HG03095 (cell line): Measurements from ENCODE around the gene COA1.
"Not testable (repeated sequence)": the region's sequence is repeated elsewhere in the genome, so short reads cannot be mapped to it uniquely, and the experiment has no call there.

Experiments used
- ATAC-seq: cut with Tn5 transposase; IDR thresholded peaks from one replicate; pipeline ENCODE4 v1.9.1; 2021; ENCODE audit warnings: moderate library complexity; ENCODE audit not compliant: unreplicated experiment

The COA1 gene

GRCh38 chr7:43731494-43731893, 2.2 kb upstream of the COA1 start:
- not testable (repeated sequence) for ATAC-seq

GRCh38 chr7:43729924-43730248, 563 bp upstream of the COA1 start:
- peak; percentile 2 for ATAC-seq

GRCh38 chr7:43727494-43727893, 1.8 kb downstream of the COA1 start:
- ATAC-seq: no peak

- no peak for ATAC-seq
Measured at GRCh38 chr7:43727003-43727402, 2.3 kb downstream of the COA1 start.

GRCh38 chr7:43726466-43726865, 2.9 kb downstream of the COA1 start:
- ATAC-seq: no peak

GRCh38 chr7:43725251-43725650, 4.1 kb downstream of the COA1 start:
- no peak for ATAC-seq

GRCh38 chr7:43723007-43723341, 6.3 kb downstream of the COA1 start:
- no peak for ATAC-seq

- ATAC-seq: no peak
Measured at GRCh38 chr7:43721193-43721806, 8.0 kb downstream of the COA1 start.

- no peak for ATAC-seq
Measured at GRCh38 chr7:43716598-43716997, 12.7 kb downstream of the COA1 start.

GRCh38 chr7:43715966-43716365, 13.4 kb downstream of the COA1 start:
- ATAC-seq: not testable (repeated sequence)

- ATAC-seq: no peak
Measured at GRCh38 chr7:43711503-43711902, 17.8 kb downstream of the COA1 start.

- ATAC-seq: not testable (repeated sequence)
Measured at GRCh38 chr7:43708055-43708454, 21.3 kb downstream of the COA1 start.

GRCh38 chr7:43703573-43703972, 25.8 kb downstream of the COA1 start:
- ATAC-seq: no peak

- no peak for ATAC-seq
Measured at GRCh38 chr7:43702974-43703373, 26.3 kb downstream of the COA1 start.

- ATAC-seq: no peak
Measured at GRCh38 chr7:43701929-43702328, 27.4 kb downstream of the COA1 start.

GRCh38 chr7:43701500-43701854, 27.8 kb downstream of the COA1 start:
- no peak for ATAC-seq

GRCh38 chr7:43700646-43701499, 28.4 kb downstream of the COA1 start:
- no peak for ATAC-seq

- no peak for ATAC-seq
Measured at GRCh38 chr7:43700059-43700501, 29.2 kb downstream of the COA1 start.

GRCh38 chr7:43698460-43699255, 30.7 kb downstream of the COA1 start:
- no peak for ATAC-seq

- no peak for ATAC-seq
Measured at GRCh38 chr7:43697690-43698089, 31.6 kb downstream of the COA1 start.

GRCh38 chr7:43695365-43695764, 34.0 kb downstream of the COA1 start:
- no peak for ATAC-seq

GRCh38 chr7:43694399-43694748, 34.9 kb downstream of the COA1 start:
- no peak for ATAC-seq
